ENCODE results near the gene FILIP1L.

FILIP1L gene

GRCh38 chr3:100114413-100115030 is at the start of gene FILIP1L:
FILIP1L (minus strand) TSS chr3:100114501.
- ATAC-seq (replicated peaks) = no peak
- no peak within 1 kb of the TSS for H3K27ac Mint-ChIP-seq
- no peak for DNase-seq
- no peaks in the 10 kb centered on the region for H3K27me3 Mint-ChIP-seq
- no peak within 1 kb of the TSS for H3K4me3 Mint-ChIP-seq
- no peaks in the 10 kb centered on the region for H3K9me3 Mint-ChIP-seq
- H3K4me1 Mint-ChIP-seq = peaks cover 0 to 5% of the 10 kb centered on the region in 2 donors
- peaks cover 4 to 17% of the 10 kb centered on the region in 2 donors for H3K36me3 Mint-ChIP-seq

GRCh38 chr3:100163787-100164186 is 49.5 kb upstream of the FILIP1L start:
- DNase-seq = no peak
- Mint-ChIP-seq H3K9me3 (no peaks in the 10 kb centered on the region), H3K4me1 (no peaks in the 10 kb centered on the region), H3K27me3 (no peaks in the 10 kb centered on the region), H3K4me3 (no peak overlapping the region), H3K36me3 (peaks cover 13 to 24% of the 10 kb centered on the region in 2 donors), H3K27ac (no peak overlapping the region)
- no peak for ATAC-seq (replicated peaks)

- H3K27me3 Mint-ChIP-seq = no peaks in the 10 kb centered on the region
- H3K9me3 Mint-ChIP-seq = peaks cover 5 to 8% of the 10 kb centered on the region in 2 donors
- no peak overlapping the region for H3K27ac Mint-ChIP-seq
- no peak overlapping the region for H3K4me3 Mint-ChIP-seq
- no peak for ATAC-seq (replicated peaks)
- H3K36me3 Mint-ChIP-seq = peaks cover 12 to 36% of the 10 kb centered on the region in 2 donors
- no peak for DNase-seq
- H3K4me1 Mint-ChIP-seq = peaks cover 0 to 2% of the 10 kb centered on the region in 2 donors
These were observed 46.2 kb upstream of the FILIP1L start for GRCh38 chr3:100160521-100160920.

- Mint-ChIP-seq H3K4me3 (no peak overlapping the region), H3K27ac (no peak overlapping the region), H3K4me1 (peaks cover 0 to 2% of the 10 kb centered on the region in 2 donors), H3K9me3 (peaks cover 11 to 14% of the 10 kb centered on the region in 2 donors), H3K27me3 (no peaks in the 10 kb centered on the region), H3K36me3 (peaks cover 19 to 44% of the 10 kb centered on the region in 2 donors)
- no peak for DNase-seq
- ATAC-seq (replicated peaks) = no peak
These were observed 45.2 kb upstream of the FILIP1L start for GRCh38 chr3:100159331-100160153.

GRCh38 chr3:100158918-100159330 is 44.6 kb upstream of the FILIP1L start:
- H3K4me1 Mint-ChIP-seq = peaks cover 0 to 2% of the 10 kb centered on the region in 2 donors
- peaks cover 11 to 14% of the 10 kb centered on the region in 2 donors for H3K9me3 Mint-ChIP-seq
- no peak for ATAC-seq (replicated peaks)
- H3K4me3 Mint-ChIP-seq = no peak overlapping the region
- H3K27ac Mint-ChIP-seq = no peak overlapping the region
- H3K27me3 Mint-ChIP-seq = no peaks in the 10 kb centered on the region
- DNase-seq = no peak
- H3K36me3 Mint-ChIP-seq = peaks cover 19 to 40% of the 10 kb centered on the region in 2 donors

GRCh38 chr3:100157685-100158084 is 43.4 kb upstream of the FILIP1L start:
- Mint-ChIP-seq H3K9me3 (peaks cover 11 to 14% of the 10 kb centered on the region in 2 donors), H3K27me3 (no peaks in the 10 kb centered on the region), H3K4me1 (peaks cover 0 to 2% of the 10 kb centered on the region in 2 donors), H3K36me3 (peaks cover 26 to 48% of the 10 kb centered on the region in 2 donors), H3K27ac (no peak overlapping the region), H3K4me3 (no peak overlapping the region)
- ATAC-seq (replicated peaks) = no peak
- DNase-seq = no peak

- no peak overlapping the region for H3K4me3 Mint-ChIP-seq
- H3K27ac Mint-ChIP-seq = no peak overlapping the region
- peaks cover 40 to 60% of the 10 kb centered on the region in 2 donors for H3K36me3 Mint-ChIP-seq
- DNase-seq (no peak), ATAC-seq (replicated peaks) (no peak)
- peaks cover 0 to 2% of the 10 kb centered on the region in 2 donors for H3K4me1 Mint-ChIP-seq
- peaks cover 11 to 14% of the 10 kb centered on the region in 2 donors for H3K9me3 Mint-ChIP-seq
- no peaks in the 10 kb centered on the region for H3K27me3 Mint-ChIP-seq
These were observed 41.3 kb upstream of the FILIP1L start for GRCh38 chr3:100155590-100155989.

- ATAC-seq (replicated peaks) (no peak), DNase-seq (no peak)
- H3K9me3 Mint-ChIP-seq = peaks cover 11 to 14% of the 10 kb centered on the region in 2 donors
- peaks cover 0 to 2% of the 10 kb centered on the region in 2 donors for H3K4me1 Mint-ChIP-seq
- H3K36me3 Mint-ChIP-seq = peaks cover 40 to 61% of the 10 kb centered on the region in 2 donors
- H3K27me3 Mint-ChIP-seq = no peaks in the 10 kb centered on the region
- no peak overlapping the region for H3K27ac Mint-ChIP-seq
- no peak overlapping the region for H3K4me3 Mint-ChIP-seq
These were observed 40.8 kb upstream of the FILIP1L start for GRCh38 chr3:100155128-100155527.

GRCh38 chr3:100154171-100154570 is 39.9 kb upstream of the FILIP1L start:
- peaks cover 11 to 14% of the 10 kb centered on the region in 2 donors for H3K9me3 Mint-ChIP-seq
- H3K27me3 Mint-ChIP-seq = no peaks in the 10 kb centered on the region
- DNase-seq = no peak
- ATAC-seq (replicated peaks) = no peak
- H3K36me3 Mint-ChIP-seq = peaks cover 48 to 67% of the 10 kb centered on the region in 2 donors
- peaks cover 0 to 4% of the 10 kb centered on the region in 2 donors for H3K4me1 Mint-ChIP-seq
- H3K4me3 Mint-ChIP-seq = no peak overlapping the region
- H3K27ac Mint-ChIP-seq = no peak overlapping the region

GRCh38 chr3:100151024-100151707 is 36.9 kb upstream of the FILIP1L start:
- H3K36me3 Mint-ChIP-seq = peaks cover 42 to 54% of the 10 kb centered on the region in 2 donors
- ATAC-seq (replicated peaks) = no peak

GRCh38 chr3:100150473-100150872 is 36.2 kb upstream of the FILIP1L start:
- no peak for DNase-seq
- Mint-ChIP-seq H3K27me3 (no peaks in the 10 kb centered on the region), H3K4me1 (peaks cover 0 to 3% of the 10 kb centered on the region in 2 donors), H3K36me3 (peaks cover 45 to 55% of the 10 kb centered on the region in 2 donors), H3K9me3 (peaks cover 6 to 7% of the 10 kb centered on the region in 2 donors), H3K27ac (no peak overlapping the region), H3K4me3 (no peak overlapping the region)
- no peak for ATAC-seq (replicated peaks)

More at GRCh38 chr3:100151024-100151707, 36.9 kb upstream of the FILIP1L start:
- no peaks in the 10 kb centered on the region for H3K27me3 Mint-ChIP-seq
- no peak overlapping the region for H3K27ac Mint-ChIP-seq
- no peak overlapping the region for H3K4me3 Mint-ChIP-seq
- H3K9me3 Mint-ChIP-seq = peaks cover 6% of the 10 kb centered on the region in 2 donors
- DNase-seq = no peak
- peaks cover 0 to 3% of the 10 kb centered on the region in 2 donors for H3K4me1 Mint-ChIP-seq

GRCh38 chr3:100149713-100150415 is 35.6 kb upstream of the FILIP1L start:
- H3K27me3 Mint-ChIP-seq = no peaks in the 10 kb centered on the region
- peak overlapping the region; percentile 5 for H3K27ac Mint-ChIP-seq
- DNase-seq (no peak), ATAC-seq (replicated peaks) (no peak)
- peaks cover 39 to 49% of the 10 kb centered on the region in 2 donors for H3K36me3 Mint-ChIP-seq
- H3K4me1 Mint-ChIP-seq = peaks cover 0 to 3% of the 10 kb centered on the region in 2 donors
- H3K9me3 Mint-ChIP-seq = peaks cover under 1 to 1% of the 10 kb centered on the region in 2 donors
- no peak overlapping the region for H3K4me3 Mint-ChIP-seq

- Mint-ChIP-seq H3K27ac (no peak overlapping the region), H3K36me3 (peaks cover 39 to 50% of the 10 kb centered on the region in 2 donors), H3K27me3 (no peaks in the 10 kb centered on the region), H3K9me3 (peaks cover 0 to 3% of the 10 kb centered on the region in 2 donors), H3K4me1 (peaks cover 6 to 8% of the 10 kb centered on the region in 2 donors), H3K4me3 (no peak overlapping the region)
- DNase-seq (no peak), ATAC-seq (replicated peaks) (no peak)
These were observed 34.8 kb upstream of the FILIP1L start for GRCh38 chr3:100149130-100149529.

Measured in stimulated activated naive B cell treated with anti-CD40 and anti-IgM and Interleukin-4, amounts not matched to agents 10 μg/mL and 1 μg/mL and 100 μg/mL, for 72 hours (primary cell).